ENCODE measurements around the gene CNFN.
"Not testable (repeated sequence)": the region's sequence is repeated elsewhere in the genome, so short reads cannot be mapped to it uniquely, and the experiment has no call there.

The CNFN gene

DNA sequence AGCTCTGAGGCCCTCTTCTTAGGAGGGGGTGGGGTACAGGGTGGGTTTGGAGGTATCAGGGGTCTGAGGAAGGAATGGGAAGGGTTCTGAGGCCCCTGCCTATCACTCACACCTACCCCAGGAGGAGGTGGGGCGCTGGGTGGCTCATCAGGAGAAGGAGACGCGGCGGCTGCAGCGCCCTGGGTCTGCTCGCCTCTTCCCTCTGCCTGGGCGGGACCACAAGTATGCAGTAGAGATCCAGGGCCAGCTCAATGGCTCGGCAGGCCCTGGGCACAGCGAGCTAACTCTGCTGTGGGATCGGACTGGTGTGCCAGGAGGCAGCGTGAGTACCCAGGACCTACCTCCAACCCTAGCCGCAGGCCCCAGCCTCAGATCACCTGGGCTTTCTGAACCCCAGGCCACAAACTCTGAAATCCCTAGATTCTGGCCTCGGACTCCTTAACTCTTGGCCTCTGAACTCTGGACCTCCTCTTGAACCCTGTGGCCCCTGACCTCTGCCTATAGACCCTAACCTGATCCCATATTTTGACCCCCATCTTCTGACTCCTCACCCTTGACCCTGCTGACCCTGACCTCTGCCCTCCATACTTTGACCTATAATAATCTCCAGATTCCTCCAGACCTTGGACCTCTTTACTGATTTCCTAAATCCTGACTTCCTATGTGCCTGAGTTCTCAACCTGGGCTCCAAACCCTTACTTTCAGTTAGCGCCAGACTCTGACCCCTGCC lies 40.6 kb downstream of the CNFN start:
- Histone ChIP-seq H3K4me1 (ENCODE audit: control insufficient read depth, insufficient read depth, low read length, poor library complexity, severe bottlenecking) (no peaks in the 10 kb centered on the region), H3K4me3 (ENCODE audit: extremely low read depth, insufficient read depth, low read length, poor library complexity, severe bottlenecking) (no peak overlapping the region), H3K27ac (ENCODE audit: low read depth, low read length, severe bottlenecking) (no peak overlapping the region), H3K36me3 (ENCODE audit: control insufficient read depth, insufficient read depth, low read length) (peaks cover 49% of the 10 kb centered on the region), H3K9me3 (ENCODE audit: control insufficient read depth, low read length) (no peaks in the 10 kb centered on the region)
- 96 to 97% methylated on average over 8 to 14 of the region's 14 CpGs for WGBS, 2 experiments (ENCODE audit: insufficient coverage in 2 of 2)

DNA sequence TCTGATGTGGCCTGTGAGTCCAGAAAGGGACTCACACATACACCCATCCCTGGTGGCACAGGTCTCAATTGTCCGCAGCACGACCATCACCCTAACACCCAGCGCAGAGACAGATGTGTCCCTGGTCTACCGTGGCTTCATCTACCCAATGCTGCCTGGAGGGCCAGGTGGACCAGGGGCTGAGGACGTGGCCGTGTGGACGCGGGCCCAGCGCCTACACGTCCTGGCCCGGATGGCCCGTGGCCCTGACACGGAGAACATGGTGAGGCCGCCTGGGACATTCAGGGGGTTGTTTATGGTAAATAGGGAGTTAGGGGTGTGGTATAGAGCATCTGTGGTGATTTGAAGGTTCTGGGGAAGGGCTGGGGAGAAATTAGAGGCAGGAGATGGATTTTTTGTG lies 41.9 kb downstream of the CNFN start:
- 92 to 97% methylated on average over 13 to 14 of the region's 14 CpGs for WGBS, 2 experiments (ENCODE audit: insufficient coverage in 2 of 2)
- H3K9me3 ChIP-seq (ENCODE audit: control insufficient read depth, low read length), result no peaks in the 10 kb centered on the region
- H3K36me3 ChIP-seq (ENCODE audit: control insufficient read depth, insufficient read depth, low read length), result peaks cover 44% of the 10 kb centered on the region
- H3K4me3 ChIP-seq (ENCODE audit: extremely low read depth, insufficient read depth, low read length, poor library complexity, severe bottlenecking), result no peak overlapping the region
- no peaks in the 10 kb centered on the region for H3K4me1 ChIP-seq (ENCODE audit: control insufficient read depth, insufficient read depth, low read length, poor library complexity, severe bottlenecking)
- no peak overlapping the region for H3K27ac ChIP-seq (ENCODE audit: low read depth, low read length, severe bottlenecking)

DNA sequence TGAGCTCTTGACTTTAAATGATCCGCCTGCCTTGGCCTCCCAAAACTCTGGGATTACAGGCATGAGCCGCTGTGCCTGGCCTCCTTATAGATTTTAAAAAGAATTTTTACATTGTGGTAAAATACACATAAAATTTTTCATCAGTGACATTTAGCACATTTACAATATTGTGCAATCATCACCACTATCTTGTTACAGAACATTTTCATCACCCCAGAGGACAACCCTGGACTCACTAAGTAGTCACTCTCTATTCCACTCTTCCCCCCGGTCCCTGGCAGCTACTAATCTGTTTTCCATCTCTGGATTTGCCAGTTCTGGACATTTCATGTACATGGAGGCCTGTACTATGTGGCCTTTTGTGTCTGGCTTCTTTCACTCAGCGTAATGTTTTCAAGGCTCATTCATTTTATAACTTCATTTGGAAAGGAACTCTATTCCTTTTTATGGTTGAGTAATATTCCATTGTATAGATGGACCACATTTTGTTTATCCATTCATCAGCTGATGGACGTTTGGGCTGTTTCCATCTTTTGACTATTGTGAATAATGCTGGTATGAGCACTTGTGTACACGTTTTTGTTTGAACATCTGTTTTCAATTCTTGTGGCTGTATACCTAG lies 44.8 kb downstream of the CNFN start:
- Histone ChIP-seq H3K36me3 (ENCODE audit: control insufficient read depth, insufficient read depth, low read length) (peaks cover 49% of the 10 kb centered on the region), H3K27ac (ENCODE audit: low read depth, low read length, severe bottlenecking) (no peak overlapping the region), H3K4me3 (ENCODE audit: extremely low read depth, insufficient read depth, low read length, poor library complexity, severe bottlenecking) (no peak overlapping the region), H3K9me3 (ENCODE audit: control insufficient read depth, low read length) (no peaks in the 10 kb centered on the region), H3K4me1 (ENCODE audit: control insufficient read depth, insufficient read depth, low read length, poor library complexity, severe bottlenecking) (no peaks in the 10 kb centered on the region)
- 85 to 100% methylated on average over 2 to 3 of the region's 6 CpGs for WGBS, 2 experiments (ENCODE audit: insufficient coverage in 2 of 2)

DNA sequence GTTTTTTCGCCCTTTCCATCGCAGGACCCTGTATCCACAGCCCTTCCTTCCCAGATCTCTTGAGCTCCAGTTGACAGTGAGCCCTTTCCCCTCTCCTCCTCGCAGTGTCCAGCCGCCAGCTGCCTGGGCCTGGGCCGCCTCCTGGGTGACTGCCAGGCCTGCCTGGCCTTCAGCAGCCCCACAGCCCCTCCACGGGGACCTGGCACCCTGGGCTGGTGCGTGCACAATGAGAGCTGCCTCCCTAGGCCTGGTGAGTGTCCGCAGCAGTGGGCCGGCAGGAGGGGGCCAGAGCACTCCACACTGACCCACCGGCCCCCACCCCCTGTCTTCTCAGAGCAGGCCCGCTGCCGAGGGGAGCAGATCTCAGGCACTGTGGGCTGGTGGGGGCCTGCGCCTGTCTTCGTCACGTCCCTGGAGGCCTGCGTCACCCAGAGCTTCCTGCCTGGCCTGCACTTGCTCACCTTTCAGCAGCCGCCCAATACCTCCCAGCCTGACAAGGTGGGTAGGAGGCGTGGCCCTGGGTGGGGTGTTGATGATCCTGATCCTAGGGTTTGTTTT lies 45.7 kb downstream of the CNFN start:
- H3K36me3 ChIP-seq (ENCODE audit: control insufficient read depth, insufficient read depth, low read length), result peaks cover 54% of the 10 kb centered on the region
- 94 to 95% methylated on average over 13 to 16 of the region's 18 CpGs for WGBS, 2 experiments (ENCODE audit: insufficient coverage in 2 of 2)
- H3K4me3 ChIP-seq (ENCODE audit: extremely low read depth, insufficient read depth, low read length, poor library complexity, severe bottlenecking), result no peak overlapping the region

DNA sequence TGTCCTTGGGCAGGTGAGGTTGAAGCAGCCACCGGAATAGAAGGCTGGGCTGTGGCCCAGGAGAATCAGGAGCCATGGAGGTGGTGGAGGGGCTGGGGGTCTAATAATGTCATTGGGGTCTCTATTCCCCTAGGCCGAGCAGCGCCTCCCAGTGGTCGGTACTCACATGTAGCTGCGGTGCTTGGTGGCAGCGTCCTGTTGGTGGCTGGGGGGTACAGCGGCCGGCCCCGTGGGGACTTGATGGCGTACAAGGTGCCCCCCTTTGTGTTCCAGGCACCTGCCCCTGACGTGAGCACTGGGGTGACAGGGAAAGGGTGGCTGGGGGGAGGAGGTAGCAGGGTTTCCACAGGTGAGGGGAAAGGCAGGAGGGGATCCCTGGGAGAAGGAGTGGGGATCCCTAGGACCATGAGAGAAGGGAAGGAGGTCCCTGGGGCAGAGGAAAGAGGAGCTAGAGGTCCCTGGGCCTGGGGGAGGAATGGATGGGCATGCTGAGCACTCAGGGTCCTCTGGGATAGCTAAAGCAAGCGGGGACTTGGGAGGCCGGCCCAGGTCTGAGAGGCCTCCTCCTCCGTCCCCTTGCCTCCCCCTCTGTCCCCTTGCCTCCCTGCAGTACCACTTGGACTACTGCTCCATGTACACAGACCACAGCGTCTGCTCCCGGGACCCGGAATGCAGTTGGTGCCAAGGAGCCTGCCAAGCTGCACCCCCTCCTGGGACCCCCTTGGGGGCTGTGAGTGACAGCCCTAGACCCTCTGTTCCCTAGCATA lies 46.6 kb downstream of the CNFN start:
- Histone ChIP-seq H3K4me3 (ENCODE audit: extremely low read depth, insufficient read depth, low read length, poor library complexity, severe bottlenecking) (no peak overlapping the region), H3K9me3 (ENCODE audit: control insufficient read depth, low read length) (no peaks in the 10 kb centered on the region), H3K36me3 (ENCODE audit: control insufficient read depth, insufficient read depth, low read length) (peaks cover 55% of the 10 kb centered on the region), H3K4me1 (ENCODE audit: control insufficient read depth, insufficient read depth, low read length, poor library complexity, severe bottlenecking) (no peaks in the 10 kb centered on the region), H3K27ac (ENCODE audit: low read depth, low read length, severe bottlenecking) (no peak overlapping the region)
- 89 to 93% methylated on average over 13 to 14 of the region's 17 CpGs for WGBS, 2 experiments (ENCODE audit: insufficient coverage in 2 of 2)

More for the DNA sequence above, 45.7 kb downstream of the CNFN start:
- Histone ChIP-seq H3K27ac (ENCODE audit: low read depth, low read length, severe bottlenecking) (no peak overlapping the region), H3K4me1 (ENCODE audit: control insufficient read depth, insufficient read depth, low read length, poor library complexity, severe bottlenecking) (no peaks in the 10 kb centered on the region), H3K9me3 (ENCODE audit: control insufficient read depth, low read length) (no peaks in the 10 kb centered on the region)

DNA sequence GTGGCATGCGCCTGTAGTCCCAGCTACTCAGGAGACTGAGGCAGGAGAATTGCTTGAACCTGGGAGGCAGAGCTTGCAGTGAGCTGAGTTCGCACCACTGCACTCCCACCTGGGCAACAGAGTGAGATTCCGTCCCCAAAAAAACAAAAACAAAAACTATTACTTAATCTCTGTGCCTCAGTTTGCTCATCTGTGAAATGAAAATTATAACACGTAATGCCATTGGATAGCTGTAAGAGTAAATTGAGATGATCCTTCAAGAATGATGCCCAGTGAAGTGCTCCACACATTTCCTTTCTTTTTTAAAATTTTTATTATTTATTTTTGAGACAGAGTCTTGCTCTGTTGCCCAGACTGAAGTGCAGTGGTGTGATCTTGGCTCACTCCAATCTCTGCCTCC lies 50.2 kb downstream of the CNFN start:
- 86 to 88% methylated on average over 1 to 2 of the region's 4 CpGs for WGBS, 2 experiments (ENCODE audit: insufficient coverage in 2 of 2)
- H3K9me3 ChIP-seq (ENCODE audit: control insufficient read depth, low read length), result not testable (repeated sequence)
- H3K36me3 ChIP-seq (ENCODE audit: control insufficient read depth, insufficient read depth, low read length), result peaks cover 54% of the 10 kb centered on the region

DNA sequence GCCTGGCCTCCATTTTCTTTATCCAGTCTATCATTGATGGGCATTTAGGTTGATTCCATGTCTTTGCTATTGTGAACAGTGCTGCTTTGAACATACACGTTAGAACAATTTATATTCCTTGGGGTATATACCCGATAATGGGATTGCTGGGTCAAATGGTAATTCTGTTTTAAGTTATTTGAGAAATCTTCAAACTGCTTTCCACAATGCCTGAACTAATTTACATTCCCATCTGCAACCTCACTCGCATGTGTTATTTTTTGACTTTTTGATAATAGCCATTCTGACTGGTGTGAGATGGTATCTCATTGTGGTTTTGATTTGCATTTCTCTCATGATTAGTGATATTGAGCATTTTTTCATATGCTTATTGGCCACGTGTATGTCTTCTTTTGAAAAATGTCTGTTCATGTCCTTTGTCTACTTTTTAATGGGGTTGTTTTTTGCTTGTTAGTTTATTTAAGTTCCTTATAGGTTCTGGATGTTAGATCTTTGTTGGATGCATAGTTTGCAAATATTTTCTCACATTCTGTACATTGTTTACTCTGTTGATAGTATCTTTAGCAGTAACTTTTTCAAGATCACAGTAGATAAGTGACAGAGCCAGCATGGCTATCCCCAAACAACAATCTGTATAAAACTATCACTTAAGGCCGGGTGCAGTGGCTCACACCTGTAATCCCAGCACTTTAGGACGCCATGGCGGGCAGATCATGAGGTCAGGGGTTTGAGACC lies 50.8 kb downstream of the CNFN start:
- not testable (repeated sequence) for H3K4me3 ChIP-seq (ENCODE audit: extremely low read depth, insufficient read depth, low read length, poor library complexity, severe bottlenecking); H3K9me3 ChIP-seq (ENCODE audit: control insufficient read depth, low read length); H3K4me1 ChIP-seq (ENCODE audit: control insufficient read depth, insufficient read depth, low read length, poor library complexity, severe bottlenecking); H3K27ac ChIP-seq (ENCODE audit: low read depth, low read length, severe bottlenecking)
- H3K36me3 ChIP-seq (ENCODE audit: control insufficient read depth, insufficient read depth, low read length), result peaks cover 51% of the 10 kb centered on the region
- WGBS, 2 experiments (ENCODE audit: insufficient coverage in 2 of 2), result 89 to 96% methylated on average over 3 to 4 of the region's 7 CpGs

More for the DNA sequence above, 50.2 kb downstream of the CNFN start:
- H3K4me3 ChIP-seq (ENCODE audit: extremely low read depth, insufficient read depth, low read length, poor library complexity, severe bottlenecking); H3K4me1 ChIP-seq (ENCODE audit: control insufficient read depth, insufficient read depth, low read length, poor library complexity, severe bottlenecking); H3K27ac ChIP-seq (ENCODE audit: low read depth, low read length, severe bottlenecking): not testable (repeated sequence)
